Astrocyte (in vitro differentiated cells and primary cell): ENCODE data around the gene BMP7.

Experiments used
- CTCF ChIP-seq: IDR thresholded peaks from 2 replicates; pipeline ENCODE4 v1.5.1; 2011; ENCODE audit warnings: low read depth, mild to moderate bottlenecking, inconsistent platforms, low read length, moderate library complexity; ENCODE audit not compliant: insufficient read depth
- EZH2 ChIP-seq: IDR thresholded peaks from 2 replicates; pipeline ENCODE4 v1.6.1; 2012; ENCODE audit warnings: mild to moderate bottlenecking, low read length, inconsistent platforms; ENCODE audit not compliant: insufficient read depth

DNA sequence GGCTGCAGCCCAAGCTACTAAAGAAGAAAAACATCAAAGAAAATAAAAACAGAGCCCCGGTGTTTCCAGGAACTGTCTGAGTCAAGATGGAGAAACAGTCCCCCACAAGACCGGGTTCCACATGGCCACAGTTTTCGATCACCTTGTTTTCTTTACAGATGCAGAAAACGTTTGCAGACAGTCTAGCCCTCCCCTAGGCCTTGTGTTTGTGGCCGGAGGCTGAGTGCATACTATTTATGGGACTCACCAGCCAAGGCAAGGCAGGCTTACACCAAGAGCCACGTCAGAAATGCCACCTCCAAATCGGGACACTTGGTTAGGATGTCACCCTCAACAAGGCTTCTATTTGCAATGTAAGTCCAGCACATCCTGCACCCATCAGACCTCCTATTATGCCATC is 97.3 kb downstream of the BMP7 start:
- TF ChIP-seq CTCF (no peak), EZH2 (no peak)
